OCI-LY3 (cell line): ENCODE results near the gene C11orf54.

Experiments used
- CTCF ChIP-seq: fragments of 200-600, 300-600 bp; sonication (generic); IDR thresholded peaks from 2 replicates; pipeline ENCODE4 v1.5.1; 2014; ENCODE audit warnings: antibody characterized with exemption, low read length, low read depth
- EZH2phosphoT487 ChIP-seq: fragments of 200-600 bp; shearing (Covaris generic); IDR thresholded peaks from 2 replicates; pipeline ENCODE4 v1.6.1; 2018; ENCODE audit warnings: antibody characterized with exemption, mixed run types, low read depth

- TF ChIP-seq CTCF (no peak), EZH2phosphoT487 (no peak)
These were observed 41.9 kb downstream of the C11orf54 start for GRCh38 chr11:93783362-93783761.
